ENCODE measurements around the gene MFSD11. TPM values are rescaled to one million over a fixed set of nuclear protein-coding genes. Genes with fewer than 3 reads are reported as not detected.
"Not testable (repeated sequence)": the region's sequence is repeated elsewhere in the genome, so short reads cannot be mapped to it uniquely, and the experiment has no call there.

Gene MFSD11
- polyA plus RNA-seq (2013, experiment 1 of 2; ENCODE audit: insufficient read length): 17.0 TPM
- polyA plus RNA-seq (2013, experiment 2 of 2; ENCODE audit: insufficient read length): 15.6 TPM

DNA sequence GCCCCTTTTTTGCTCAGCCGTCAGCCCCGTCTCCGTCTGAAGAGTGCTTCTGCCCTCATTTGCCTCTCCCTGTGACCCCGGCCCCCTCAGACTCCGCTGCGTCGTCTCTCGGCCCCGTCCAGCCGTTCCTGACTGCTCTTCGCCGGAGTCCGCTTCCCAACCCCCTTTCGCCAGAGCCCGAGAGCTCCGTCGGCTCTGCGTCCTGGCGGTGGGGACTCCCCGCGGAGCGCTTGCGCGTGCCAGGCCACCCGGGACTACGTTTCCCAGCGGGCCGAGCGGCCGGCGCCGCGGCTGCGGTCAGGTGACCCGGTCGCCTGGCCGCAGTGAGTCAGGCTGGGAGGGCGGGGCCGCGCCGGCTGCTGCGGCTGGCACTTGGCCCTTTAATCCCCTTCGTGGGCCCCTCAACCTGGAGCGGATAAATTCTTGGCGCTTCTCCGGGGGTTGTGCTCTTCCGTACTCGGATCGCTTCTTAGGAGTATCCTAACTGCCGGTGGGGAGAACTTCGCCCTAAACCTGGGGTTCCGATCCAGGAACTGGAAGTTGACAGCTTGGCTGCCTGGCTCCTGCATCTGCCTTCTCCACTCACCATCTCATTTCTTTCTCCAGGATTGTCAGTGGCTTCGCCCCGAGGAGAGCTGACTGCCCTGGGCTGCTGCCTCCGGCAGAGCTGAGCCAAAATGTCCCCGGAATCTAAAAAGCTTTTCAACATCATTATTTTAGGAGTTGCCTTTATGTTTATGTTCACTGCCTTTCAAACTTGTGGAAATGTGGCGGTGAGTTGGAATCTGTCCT lies at the start of gene MFSD11:
TSS of gene MFSD11 (plus strand) at position 444 of the 792 bp plus-strand sequence. CDS start at position 678, 234 bp downstream.
- DNase-seq: peak; percentile 93

GRCh38 chr17:76688165-76688622 lies 49.7 kb upstream of the MFSD11 start:
- DNase-seq: no peak

DNA sequence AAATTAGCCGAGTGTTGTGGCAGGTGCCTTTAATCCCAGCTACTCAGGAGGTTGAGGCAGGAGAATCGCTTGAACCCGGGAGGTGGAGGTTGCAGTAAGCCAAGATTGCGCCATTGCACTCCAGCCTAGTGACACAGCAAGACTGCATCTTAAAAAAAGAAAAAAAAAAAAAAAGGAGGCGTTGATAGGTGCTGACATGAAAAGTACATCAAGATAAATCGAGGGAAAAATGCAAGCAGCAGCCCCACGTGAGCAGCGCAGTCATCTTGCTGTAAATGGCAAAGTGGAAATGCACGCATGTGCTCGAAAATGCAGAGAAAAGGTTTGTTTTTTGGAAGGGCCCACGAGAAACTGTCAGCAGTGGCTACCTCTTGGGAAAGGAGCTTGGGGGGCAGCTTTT lies 48.1 kb upstream of the MFSD11 start:
- DNase-seq: no peak

DNA sequence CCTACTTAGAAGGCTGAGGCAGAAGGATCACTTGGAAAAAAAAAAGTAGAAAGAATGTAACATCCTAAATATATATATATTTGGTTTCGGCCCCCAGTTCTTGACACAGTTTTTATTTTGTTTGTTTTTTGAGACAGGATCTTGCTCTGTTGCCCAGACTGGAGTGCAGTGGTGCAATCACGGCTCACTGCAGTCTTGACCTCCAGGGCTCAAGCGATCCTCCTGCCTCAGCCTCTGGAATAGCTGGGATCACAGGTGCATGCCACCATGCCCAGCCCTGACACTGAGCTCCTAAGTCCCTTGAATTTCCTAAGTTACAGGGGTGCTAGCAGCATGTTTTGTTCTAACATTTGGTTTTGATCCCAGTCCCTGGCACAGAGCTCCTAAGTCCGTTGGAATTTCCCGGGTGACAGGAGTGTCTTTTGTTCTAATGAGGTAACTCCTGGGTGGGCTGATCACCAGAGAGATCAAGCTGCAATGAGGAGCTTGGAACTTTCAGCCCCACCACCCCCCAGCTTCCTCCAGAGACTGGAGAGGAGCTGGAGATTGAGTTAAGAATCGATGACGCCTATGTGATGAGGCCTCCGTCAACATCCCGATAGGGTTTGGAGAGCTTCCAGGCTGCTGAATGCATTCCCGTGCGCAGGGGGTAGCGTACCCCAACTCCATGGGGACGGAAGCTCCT lies 47.2 kb upstream of the MFSD11 start:
- no peak for DNase-seq

DNA sequence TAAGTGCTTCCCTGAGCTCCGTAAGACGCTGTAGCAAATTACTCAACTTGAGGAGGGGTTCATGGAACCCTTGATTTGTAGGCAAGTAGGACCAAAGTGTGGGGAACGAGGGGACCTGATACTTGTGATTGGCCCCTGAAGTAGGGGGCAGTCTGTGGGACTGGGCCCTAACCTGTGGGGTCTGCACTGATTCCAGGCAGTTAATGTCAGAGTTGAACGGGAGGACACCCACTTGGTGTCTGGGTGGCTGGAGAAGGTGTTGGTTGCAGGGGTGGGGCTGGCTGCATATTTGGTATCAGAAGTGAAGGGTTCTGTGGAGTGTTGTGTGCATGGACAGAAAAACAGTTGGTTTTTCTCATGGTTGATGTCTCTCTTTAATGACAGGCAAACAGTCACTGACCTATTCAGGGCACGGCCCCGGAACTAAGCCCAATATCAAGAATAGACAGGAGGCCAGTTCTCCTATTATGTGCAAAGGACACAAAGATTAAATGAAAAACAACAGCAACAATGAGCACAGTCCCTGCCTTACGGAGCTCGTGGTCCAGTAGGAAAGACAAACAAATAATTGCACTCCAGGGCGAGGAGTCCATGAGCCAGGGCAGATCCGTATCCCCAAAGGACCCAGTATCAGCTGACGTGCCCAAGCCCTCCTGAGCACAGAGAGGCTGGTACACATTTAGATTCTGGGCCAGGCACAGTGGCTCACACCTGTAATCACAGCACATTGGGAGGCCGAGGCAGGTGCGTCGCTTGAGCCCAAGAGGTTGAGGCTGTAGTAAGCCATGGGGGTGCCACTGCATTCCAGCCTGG lies 46.3 kb upstream of the MFSD11 start:
- no peak for DNase-seq

DNA sequence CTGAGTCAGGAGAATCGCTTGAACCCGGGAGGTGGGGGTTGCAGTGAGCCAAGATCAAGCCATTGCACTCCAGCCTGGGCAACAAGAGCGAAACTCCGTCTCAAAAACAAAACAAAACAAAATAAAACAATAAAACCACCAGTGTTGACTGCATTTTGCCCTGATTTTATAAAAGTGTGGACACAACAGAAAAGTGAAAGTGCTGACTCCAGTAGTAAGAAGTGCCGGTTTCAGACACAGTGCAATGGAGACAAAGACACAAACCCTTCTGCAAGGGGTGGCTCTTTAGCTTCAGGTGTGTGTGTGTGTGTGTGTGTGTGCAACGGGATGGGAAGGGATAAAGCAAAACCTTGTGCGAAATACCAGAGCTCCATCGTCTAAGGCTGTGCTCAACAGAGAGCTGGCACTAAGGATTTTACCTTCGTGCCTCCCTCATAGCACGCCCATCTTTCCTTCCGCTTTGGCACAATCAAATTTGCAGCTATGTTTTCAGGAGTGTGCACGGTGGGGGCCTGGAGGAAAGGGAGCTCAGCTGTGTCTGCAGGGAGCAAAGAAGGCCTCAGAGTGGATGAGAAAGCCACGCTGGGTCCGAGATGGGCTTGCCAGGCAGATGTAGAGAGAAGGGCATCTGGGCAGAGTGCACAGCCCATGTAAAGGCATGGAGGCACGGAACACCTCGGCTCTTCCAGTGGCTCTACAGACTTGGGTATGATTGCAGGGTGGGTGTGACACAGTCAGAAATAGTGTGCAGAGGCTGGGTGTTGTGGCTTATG lies 42.7 kb upstream of the MFSD11 start:
- no peak for DNase-seq

DNA sequence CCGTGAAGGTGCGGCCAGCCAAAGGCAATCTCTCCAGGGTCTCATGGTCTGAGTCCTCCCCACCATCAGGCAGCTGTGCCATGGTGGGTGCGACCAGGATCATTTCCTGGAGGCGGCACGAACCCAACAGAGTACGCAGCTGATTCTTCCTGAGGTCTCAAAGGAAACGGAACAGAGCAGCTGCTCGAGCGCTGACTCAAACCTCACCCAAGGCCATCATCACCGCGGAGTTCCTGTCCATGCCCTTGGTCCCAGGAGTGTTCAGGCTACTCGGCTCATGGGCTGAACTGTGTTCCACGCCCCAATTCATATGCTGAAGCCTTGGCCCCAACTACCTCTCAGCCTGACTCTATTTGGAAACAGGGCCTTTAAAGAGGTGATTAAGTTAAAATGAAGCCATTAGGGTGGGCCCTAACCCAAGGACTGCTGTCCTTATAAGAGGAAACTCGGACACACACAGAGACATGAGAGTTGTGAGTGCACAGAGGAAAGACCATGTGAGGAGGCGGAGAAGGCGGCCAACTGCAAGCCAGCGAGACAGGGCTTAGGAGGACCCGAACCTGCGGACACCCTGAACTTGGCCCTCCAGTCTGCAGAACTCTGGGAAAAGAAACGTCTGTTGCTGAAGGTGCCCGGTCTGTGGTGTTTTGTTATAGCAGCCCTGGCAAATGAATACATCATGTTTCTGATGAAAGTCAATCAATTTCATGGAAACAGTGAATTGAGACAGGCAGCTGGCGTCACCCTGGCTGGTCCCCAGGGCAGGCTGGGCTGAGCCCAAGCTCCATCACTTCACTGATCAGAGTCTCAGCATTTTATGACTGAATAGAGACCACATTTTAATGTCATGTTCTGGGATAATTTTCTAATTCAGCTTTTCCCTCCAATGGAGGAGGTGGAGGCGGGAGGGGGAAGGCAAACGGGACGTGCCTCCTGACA lies 40.9 kb upstream of the MFSD11 start:
- DNase-seq: peak; percentile 39

GRCh38 chr17:76697702-76698465 lies 40.0 kb upstream of the MFSD11 start:
- DNase-seq: peak; percentile 62

DNA sequence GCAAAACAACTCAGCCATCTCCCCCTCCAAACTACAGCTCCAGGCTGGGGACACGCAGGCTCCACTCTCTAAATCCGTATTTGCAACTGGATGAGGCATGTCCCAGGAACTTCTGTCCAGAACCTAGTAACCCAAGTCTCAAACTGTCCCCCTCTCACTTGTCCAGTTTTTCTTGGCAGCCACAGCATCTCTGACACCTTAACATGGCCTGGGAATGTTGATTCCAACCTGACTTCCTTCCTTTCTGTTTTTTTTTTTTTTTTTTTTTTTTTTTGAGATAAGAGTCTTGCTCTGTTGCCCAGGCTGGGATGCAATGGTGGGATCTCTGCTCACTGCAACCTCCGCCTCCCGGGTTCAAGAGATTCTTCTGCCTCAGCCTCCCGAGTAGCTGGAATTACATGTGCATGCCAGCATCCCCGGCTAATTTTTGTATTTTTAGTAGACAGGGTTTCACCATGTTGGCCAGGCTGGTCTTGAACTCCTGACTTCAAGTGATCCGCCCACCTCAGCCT lies 39.4 kb upstream of the MFSD11 start:
- DNase-seq: not testable (repeated sequence)

DNA sequence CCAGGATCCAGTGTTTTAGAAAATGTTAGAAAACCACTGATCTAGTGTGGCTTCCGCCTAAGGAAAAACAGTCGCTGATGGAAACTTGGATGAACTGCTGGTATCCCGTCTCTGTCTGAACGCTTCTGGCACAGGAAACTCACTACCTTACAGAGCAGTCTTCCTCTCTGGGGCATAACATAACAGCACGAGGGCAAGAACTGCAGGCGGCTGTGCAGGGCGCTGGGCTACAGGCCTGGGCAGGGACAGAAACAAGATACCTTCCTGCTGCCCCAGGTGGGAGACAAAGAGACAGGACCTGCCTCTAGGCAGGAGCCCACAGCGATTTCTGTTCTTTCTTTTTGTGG lies 37.7 kb upstream of the MFSD11 start:
- DNase-seq: no peak

DNA sequence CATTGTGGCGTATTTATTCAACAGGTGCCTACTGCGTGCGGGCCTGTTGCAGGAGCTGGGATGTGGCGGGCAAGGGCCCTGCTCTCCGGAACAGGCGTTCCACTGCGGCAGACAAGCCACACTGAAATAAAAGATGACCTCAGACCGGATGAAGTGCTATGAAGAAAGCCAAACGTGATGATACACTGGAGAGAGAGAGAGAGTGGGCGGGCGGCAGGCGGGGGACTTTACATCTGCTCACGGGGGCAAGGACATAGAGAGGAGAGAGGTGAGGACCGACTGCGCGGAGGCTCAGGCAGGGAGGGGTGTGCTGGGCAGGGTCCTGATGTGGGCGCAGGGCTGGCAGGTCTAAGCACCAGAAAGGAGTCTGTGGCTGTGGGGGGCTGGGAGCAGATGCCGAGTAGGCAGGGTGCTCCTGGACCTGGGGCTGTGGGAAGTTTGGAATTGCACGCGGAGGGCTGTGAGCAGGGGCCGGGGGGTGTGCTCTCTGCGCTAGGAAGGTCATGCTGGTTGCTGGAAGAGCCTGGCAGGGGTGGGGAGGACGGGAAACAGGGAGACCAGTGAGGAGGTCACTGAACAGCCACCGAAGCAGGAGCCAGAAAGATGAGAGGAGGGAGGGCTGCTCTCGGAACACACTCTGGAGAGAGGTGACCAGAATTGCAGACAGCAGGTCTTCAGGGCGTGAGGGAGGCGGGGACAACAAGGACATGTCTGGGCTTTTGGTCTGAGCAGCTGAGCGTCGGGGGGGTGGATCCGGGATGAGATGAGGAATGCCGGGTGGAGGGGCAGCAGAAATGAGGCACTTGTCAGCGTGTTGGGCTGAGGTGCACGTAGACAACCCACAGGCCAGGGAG lies 37.1 kb upstream of the MFSD11 start:
- DNase-seq: peak; percentile 78

GRCh38 chr17:76701471-76701967 lies 36.4 kb upstream of the MFSD11 start:
- DNase-seq: no peak

DNA sequence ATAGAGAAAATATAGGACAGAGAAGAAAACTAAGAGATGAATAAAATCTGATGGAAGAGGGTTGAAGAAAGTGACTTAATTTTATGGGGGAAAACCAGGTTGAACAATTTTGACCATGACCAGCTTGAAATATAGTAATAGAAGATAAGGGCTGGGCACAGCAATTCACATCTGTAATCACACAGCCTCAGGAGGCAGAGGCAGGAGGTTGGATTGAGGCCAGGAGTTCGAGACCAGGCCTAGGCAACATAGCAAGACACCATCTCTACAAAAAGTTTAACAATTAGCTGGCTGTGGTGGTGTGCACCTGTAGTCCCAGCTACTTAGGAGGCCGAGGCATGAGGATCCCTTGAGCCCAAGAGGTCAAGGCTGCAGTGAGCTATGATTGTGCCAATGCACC lies 35.8 kb upstream of the MFSD11 start:
- DNase-seq: no peak

DNA sequence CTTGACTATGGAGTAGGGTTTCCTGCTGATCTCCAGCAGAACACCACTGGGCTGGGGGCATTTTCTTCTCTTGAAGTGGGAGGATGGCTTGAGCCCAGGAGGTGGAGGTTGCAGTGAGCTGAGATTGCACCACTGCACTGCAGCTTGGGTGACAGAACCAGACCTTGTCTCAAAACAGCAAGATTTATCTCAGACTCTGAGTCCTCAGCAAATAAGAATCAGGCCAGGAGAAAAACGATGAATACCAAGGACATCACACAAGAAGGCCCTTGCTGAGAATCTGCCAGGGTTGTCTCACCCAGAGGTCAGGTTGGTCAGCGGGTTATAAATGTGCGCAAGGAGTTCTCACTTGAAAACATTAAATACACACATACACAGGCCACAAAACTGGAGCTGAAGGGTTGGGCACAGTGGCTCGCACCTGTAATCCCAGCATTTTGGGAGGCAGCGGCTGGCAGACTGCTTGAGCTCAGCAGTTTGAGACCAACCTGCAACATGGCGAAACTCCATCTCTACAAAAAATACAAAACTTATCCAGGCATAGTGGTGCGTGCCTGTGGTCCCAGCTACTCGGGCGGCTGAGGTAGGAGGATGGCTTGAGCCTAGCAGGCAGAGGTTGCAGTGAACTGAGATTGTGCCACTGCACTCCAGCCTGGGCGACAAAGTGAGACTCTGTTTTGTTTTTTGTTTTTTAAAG lies 34.8 kb upstream of the MFSD11 start:
- DNase-seq: no peak

GRCh38 chr17:76704805-76705204 lies 33.1 kb upstream of the MFSD11 start:
- DNase-seq: no peak

- DNase-seq: no peak
Observed at GRCh38 chr17:76706817-76707216, 31.1 kb upstream of the MFSD11 start.

- DNase-seq: no peak
Observed at GRCh38 chr17:76707985-76708807, 29.7 kb upstream of the MFSD11 start.
